HEK293 (cell line): ENCODE data around the gene MYO1F.

ENCODE experiments used
- GLIS2 ChIP-seq: fragments of 450-650 bp; formaldehyde crosslinking; IDR thresholded peaks from 2 replicates; pipeline ENCODE4 v1.5.1; 2016; ENCODE audit warnings: missing biosample characterization, missing genetic modification characterization
- KLF10 ChIP-seq: fragments of 450-650 bp; IDR thresholded peaks from 2 replicates; pipeline ENCODE4 v1.5.1; 2018; ENCODE audit warnings: missing biosample characterization, mild to moderate bottlenecking, missing genetic modification characterization
- KLF9 ChIP-seq: fragments of 450-650 bp; formaldehyde crosslinking; IDR thresholded peaks from 2 replicates; pipeline ENCODE4 v1.5.1; 2016; ENCODE audit warnings: missing biosample characterization, missing genetic modification characterization, low read depth
- TCF7L2 ChIP-seq: IDR thresholded peaks from 2 replicates; pipeline ENCODE4 v1.6.1; 2011; ENCODE audit warnings: low read depth, mild to moderate bottlenecking, inconsistent platforms, low read length, moderate library complexity, borderline replicate concordance
- TRIM28 ChIP-seq: IDR thresholded peaks from 2 replicates; pipeline ENCODE4 v1.6.1; 2011; ENCODE audit warnings: low read length, control low read depth, borderline replicate concordance
- YY1 ChIP-seq: fragments of 450-650 bp; formaldehyde crosslinking; IDR thresholded peaks from 2 replicates; pipeline ENCODE4 v1.5.1; 2018; ENCODE audit warnings: missing biosample characterization, missing genetic modification characterization
- ZNF555 ChIP-seq: fragments of 450-650 bp; formaldehyde crosslinking; conservative IDR thresholded peaks from 2 replicates; pipeline ENCODE4 v1.5.1; 2017; ENCODE audit warnings: missing biosample characterization, mild to moderate bottlenecking, missing genetic modification characterization, inconsistent platforms
- ZXDB ChIP-seq: fragments of 450-650 bp; formaldehyde crosslinking; IDR thresholded peaks from 2 replicates; pipeline ENCODE4 v1.5.1; 2016; ENCODE audit warnings: missing biosample characterization, missing genetic modification characterization
- TF ChIP-seq, protein P1 (sequence below): fragments of 450-650 bp; formaldehyde crosslinking; IDR thresholded peaks from 2 replicates; pipeline ENCODE4 v1.5.1; 2016; ENCODE audit warnings: missing biosample characterization, missing genetic modification characterization
- TF ChIP-seq, protein P2 (sequence below): sonication (generic); formaldehyde crosslinking; IDR thresholded peaks from 2 replicates; pipeline ENCODE4 v1.8.1; 2022; ENCODE audit warnings: mild to moderate bottlenecking, moderate library complexity, missing genetic modification reagents

DNA sequence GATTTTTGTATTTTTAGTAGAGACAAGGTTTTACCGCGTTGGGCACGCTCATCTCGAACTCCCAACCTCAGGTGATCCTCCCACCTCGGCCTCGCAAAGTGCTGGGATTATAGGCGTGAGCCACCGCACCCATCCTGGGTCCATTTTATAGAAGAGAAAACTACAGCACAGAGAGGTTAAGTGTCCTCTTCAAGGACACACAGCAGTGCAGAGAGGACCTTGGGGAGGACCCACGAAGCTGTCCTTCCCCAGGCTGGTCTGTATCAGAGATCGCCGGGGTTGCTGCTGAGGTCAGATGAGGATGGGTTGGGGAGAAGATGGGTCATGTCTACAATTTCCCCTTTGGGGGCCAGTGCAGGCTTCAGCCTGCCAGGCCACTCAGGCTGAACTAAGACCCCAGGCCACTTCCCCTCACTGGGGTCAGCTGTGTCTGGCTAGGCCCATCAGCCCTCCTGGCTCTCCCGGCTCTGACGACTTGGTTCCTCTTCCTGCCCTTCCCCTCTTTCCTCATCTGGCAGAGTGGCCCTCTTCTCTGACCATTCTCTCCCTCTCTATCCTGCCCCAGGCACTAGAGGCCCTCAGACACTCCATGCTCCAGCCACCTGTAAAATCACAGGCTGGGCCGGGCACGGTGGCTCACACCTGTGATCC lies 9.6 kb downstream of the MYO1F start:
- TF ChIP-seq TCF7L2 = no peak
- TF ChIP-seq, protein P1, sequence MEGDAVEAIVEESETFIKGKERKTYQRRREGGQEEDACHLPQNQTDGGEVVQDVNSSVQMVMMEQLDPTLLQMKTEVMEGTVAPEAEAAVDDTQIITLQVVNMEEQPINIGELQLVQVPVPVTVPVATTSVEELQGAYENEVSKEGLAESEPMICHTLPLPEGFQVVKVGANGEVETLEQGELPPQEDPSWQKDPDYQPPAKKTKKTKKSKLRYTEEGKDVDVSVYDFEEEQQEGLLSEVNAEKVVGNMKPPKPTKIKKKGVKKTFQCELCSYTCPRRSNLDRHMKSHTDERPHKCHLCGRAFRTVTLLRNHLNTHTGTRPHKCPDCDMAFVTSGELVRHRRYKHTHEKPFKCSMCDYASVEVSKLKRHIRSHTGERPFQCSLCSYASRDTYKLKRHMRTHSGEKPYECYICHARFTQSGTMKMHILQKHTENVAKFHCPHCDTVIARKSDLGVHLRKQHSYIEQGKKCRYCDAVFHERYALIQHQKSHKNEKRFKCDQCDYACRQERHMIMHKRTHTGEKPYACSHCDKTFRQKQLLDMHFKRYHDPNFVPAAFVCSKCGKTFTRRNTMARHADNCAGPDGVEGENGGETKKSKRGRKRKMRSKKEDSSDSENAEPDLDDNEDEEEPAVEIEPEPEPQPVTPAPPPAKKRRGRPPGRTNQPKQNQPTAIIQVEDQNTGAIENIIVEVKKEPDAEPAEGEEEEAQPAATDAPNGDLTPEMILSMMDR = no peak
- no peak for TF ChIP-seq ZXDB (tag by site-specific recombination)
- no peak for TF ChIP-seq YY1
- TF ChIP-seq KLF10 (tag by site-specific recombination) = no peak
- no peak for TF ChIP-seq KLF9 (tag by site-specific recombination)
- no peak for TF ChIP-seq ZNF555
- TF ChIP-seq TRIM28 = no peak
- TF ChIP-seq, protein P2, sequence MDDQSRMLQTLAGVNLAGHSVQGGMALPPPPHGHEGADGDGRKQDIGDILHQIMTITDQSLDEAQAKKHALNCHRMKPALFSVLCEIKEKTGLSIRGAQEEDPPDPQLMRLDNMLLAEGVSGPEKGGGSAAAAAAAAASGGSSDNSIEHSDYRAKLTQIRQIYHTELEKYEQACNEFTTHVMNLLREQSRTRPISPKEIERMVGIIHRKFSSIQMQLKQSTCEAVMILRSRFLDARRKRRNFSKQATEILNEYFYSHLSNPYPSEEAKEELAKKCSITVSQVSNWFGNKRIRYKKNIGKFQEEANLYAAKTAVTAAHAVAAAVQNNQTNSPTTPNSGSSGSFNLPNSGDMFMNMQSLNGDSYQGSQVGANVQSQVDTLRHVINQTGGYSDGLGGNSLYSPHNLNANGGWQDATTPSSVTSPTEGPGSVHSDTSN (CRISPR knock-in tag) = no peak
- TF ChIP-seq GLIS2 (tag by site-specific recombination) = no peak
